Activated T-cell treated with anti-CD3 and anti-CD28 coated beads, Interleukin-2, amount 50 U/mL, for 24 hours (primary cell): ENCODE results near the gene UQCRFS1.

Source experiments
- DNase-seq: peaks from one replicate; pipeline ENCODE4 v3.0.0-alpha.2; 2020
- H3K27ac Mint-ChIP-seq: 2 replicates; pipeline ENCODE4 v1.8.0; 2020; ENCODE audit warnings: mild to moderate bottlenecking, mixed read lengths
- H3K27me3 Mint-ChIP-seq: 2 replicates; pipeline ENCODE4 v1.8.0; 2020; ENCODE audit warnings: mixed read lengths
- H3K36me3 Mint-ChIP-seq: 2 replicates; pipeline ENCODE4 v1.8.0; 2020; ENCODE audit warnings: low read depth, mixed read lengths
- H3K4me1 Mint-ChIP-seq: 2 replicates; pipeline ENCODE4 v1.8.0; 2020; ENCODE audit warnings: low read depth, mixed read lengths
- H3K4me3 Mint-ChIP-seq: 2 replicates; pipeline ENCODE4 v1.8.0; 2020; ENCODE audit warnings: mild to moderate bottlenecking, moderate library complexity, mixed read lengths
- H3K9me3 Mint-ChIP-seq: 2 replicates; pipeline ENCODE4 v1.8.0; 2020; ENCODE audit warnings: mixed read lengths

The UQCRFS1 gene

GRCh38 chr19:29206453-29206852 is 6.5 kb downstream of the UQCRFS1 start:
- DNase-seq, result no peak
- Mint-ChIP-seq H3K9me3 (peaks cover 3% of the 10 kb centered on the region), H3K4me1 (peaks cover 51% of the 10 kb centered on the region)

GRCh38 chr19:29202281-29202680 is 10.7 kb downstream of the UQCRFS1 start:
- Mint-ChIP-seq H3K4me1 (peaks cover 17% of the 10 kb centered on the region), H3K27ac (no peak overlapping the region), H3K9me3 (peaks cover 10% of the 10 kb centered on the region), H3K27me3 (no peaks in the 10 kb centered on the region), H3K36me3 (peaks cover 36% of the 10 kb centered on the region), H3K4me3 (no peak overlapping the region)
- DNase-seq, result no peak

More at GRCh38 chr19:29206453-29206852, 6.5 kb downstream of the UQCRFS1 start:
- Mint-ChIP-seq H3K27ac (peak overlapping the region; percentile 41), H3K36me3 (peaks cover 78% of the 10 kb centered on the region), H3K4me3 (no peak overlapping the region), H3K27me3 (no peaks in the 10 kb centered on the region)

GRCh38 chr19:29201855-29202254 is 11.1 kb downstream of the UQCRFS1 start:
- no peaks in the 10 kb centered on the region for H3K27me3 Mint-ChIP-seq
- H3K27ac Mint-ChIP-seq, result no peak overlapping the region
- H3K4me1 Mint-ChIP-seq, result peaks cover 15% of the 10 kb centered on the region
- peaks cover 10% of the 10 kb centered on the region for H3K9me3 Mint-ChIP-seq
- no peak for DNase-seq
- H3K4me3 Mint-ChIP-seq, result no peak overlapping the region
- peaks cover 32% of the 10 kb centered on the region for H3K36me3 Mint-ChIP-seq

- no peak overlapping the region for H3K4me3 Mint-ChIP-seq
- H3K27ac Mint-ChIP-seq, result no peak overlapping the region
- peaks cover 10% of the 10 kb centered on the region for H3K9me3 Mint-ChIP-seq
- H3K36me3 Mint-ChIP-seq, result no peaks in the 10 kb centered on the region
- H3K27me3 Mint-ChIP-seq, result no peaks in the 10 kb centered on the region
- H3K4me1 Mint-ChIP-seq, result peaks cover 7% of the 10 kb centered on the region
- DNase-seq, result no peak
Observed at GRCh38 chr19:29194658-29195057, 18.3 kb downstream of the UQCRFS1 start.

DNA sequence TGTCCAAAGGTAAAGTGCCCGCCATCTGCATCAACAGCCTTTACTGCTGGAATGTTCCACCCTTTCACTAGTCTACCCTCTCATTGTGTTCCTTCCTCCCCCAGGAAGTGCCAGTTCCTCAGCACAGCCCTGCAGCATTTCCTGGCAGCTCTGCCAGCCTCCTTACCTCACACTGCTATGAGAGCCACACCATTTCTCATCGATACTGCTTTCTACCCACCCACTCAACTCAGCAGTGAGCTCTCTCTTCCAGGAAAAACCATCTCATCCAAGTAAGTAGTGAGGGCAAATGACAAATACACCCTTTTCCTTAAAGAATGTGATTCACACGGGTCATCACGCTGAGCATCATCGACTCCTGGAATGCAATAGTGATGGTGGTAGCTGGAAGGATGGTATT is 19.8 kb downstream of the UQCRFS1 start:
- no peaks in the 10 kb centered on the region for H3K27me3 Mint-ChIP-seq

GRCh38 chr19:29191005-29191404 is 21.9 kb downstream of the UQCRFS1 start:
- Mint-ChIP-seq H3K36me3 (no peaks in the 10 kb centered on the region), H3K4me3 (no peak overlapping the region), H3K27ac (no peak overlapping the region), H3K9me3 (no peaks in the 10 kb centered on the region), H3K4me1 (peaks cover 7% of the 10 kb centered on the region), H3K27me3 (no peaks in the 10 kb centered on the region)
- DNase-seq, result no peak

More for the DNA sequence above, 19.8 kb downstream of the UQCRFS1 start:
- H3K9me3 Mint-ChIP-seq, result peaks cover 4% of the 10 kb centered on the region
- H3K36me3 Mint-ChIP-seq, result no peaks in the 10 kb centered on the region
- peaks cover 7% of the 10 kb centered on the region for H3K4me1 Mint-ChIP-seq
- DNase-seq, result no peak
- no peak overlapping the region for H3K27ac Mint-ChIP-seq
- no peak overlapping the region for H3K4me3 Mint-ChIP-seq

DNA sequence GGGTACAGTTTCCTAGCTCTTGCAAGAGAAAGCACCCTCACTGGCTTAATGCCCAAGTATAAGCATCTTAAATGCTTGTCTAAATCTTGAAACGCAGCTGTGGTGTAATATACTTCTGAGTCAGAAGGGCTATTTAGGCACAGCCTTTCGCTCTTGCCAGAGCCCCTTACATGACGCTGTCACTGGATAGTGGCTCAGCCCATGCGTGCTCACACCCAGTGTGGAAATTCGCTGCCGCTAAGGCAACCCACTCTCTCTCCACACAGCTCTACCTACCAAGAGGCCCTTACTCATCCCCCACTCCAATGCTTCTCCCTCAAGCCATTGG is 24.0 kb downstream of the UQCRFS1 start:
- Mint-ChIP-seq H3K4me3 (no peak overlapping the region), H3K9me3 (no peaks in the 10 kb centered on the region), H3K27me3 (peaks cover 3% of the 10 kb centered on the region), H3K27ac (no peak overlapping the region), H3K4me1 (peaks cover 7% of the 10 kb centered on the region), H3K36me3 (no peaks in the 10 kb centered on the region)
- no peak for DNase-seq

- Mint-ChIP-seq H3K9me3 (no peaks in the 10 kb centered on the region), H3K27me3 (peaks cover 3% of the 10 kb centered on the region), H3K36me3 (no peaks in the 10 kb centered on the region), H3K4me1 (peaks cover 6% of the 10 kb centered on the region), H3K4me3 (no peak overlapping the region), H3K27ac (no peak overlapping the region)
- DNase-seq, result no peak
Observed at GRCh38 chr19:29188289-29189032, 24.5 kb downstream of the UQCRFS1 start.

DNA sequence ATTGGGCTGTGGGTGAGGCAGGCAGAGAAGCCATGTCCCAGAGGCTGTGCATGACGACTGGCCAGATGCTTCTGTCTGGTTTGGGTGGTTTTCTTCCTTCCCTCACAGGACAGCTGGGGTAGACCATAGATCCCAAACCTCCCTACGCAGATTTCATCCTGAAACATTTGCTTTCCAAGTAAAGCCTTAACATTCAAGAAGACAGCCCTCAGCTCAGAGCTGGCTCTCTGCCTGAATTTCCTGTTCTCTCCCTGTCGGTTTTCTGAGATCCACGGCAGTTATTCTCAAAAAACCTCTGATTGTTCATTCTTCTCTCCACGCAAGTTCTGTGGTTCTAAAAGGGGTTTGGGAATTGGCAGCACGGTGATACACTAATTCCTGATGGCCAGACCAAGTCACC is 25.3 kb downstream of the UQCRFS1 start:
- H3K9me3 Mint-ChIP-seq, result no peaks in the 10 kb centered on the region
- H3K4me3 Mint-ChIP-seq, result no peak overlapping the region
- H3K27ac Mint-ChIP-seq, result no peak overlapping the region
- H3K4me1 Mint-ChIP-seq, result no peaks in the 10 kb centered on the region
- no peak for DNase-seq
- no peaks in the 10 kb centered on the region for H3K36me3 Mint-ChIP-seq
- H3K27me3 Mint-ChIP-seq, result peaks cover 3% of the 10 kb centered on the region

DNA sequence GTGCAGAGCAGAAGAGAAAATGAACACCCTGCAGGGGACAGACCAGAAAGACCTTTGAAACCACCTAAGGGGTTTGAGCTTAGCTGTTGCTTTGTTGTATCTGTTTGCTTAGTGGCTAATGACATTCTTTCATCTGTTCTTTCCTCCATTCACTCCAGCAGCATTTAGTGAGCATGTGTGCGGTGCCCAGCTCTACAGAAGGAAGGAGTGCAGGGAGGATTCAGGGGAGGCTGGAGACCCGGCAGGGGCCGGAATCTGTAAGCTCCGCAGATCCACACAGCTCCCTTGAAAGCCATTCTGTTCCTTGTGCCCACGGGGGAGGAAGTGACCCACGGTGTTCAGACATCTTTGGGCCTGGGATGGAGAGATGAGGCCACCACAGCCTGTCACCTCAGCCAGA is 27.5 kb downstream of the UQCRFS1 start:
- no peaks in the 10 kb centered on the region for H3K9me3 Mint-ChIP-seq
- H3K4me1 Mint-ChIP-seq, result no peaks in the 10 kb centered on the region
- no peaks in the 10 kb centered on the region for H3K36me3 Mint-ChIP-seq
- no peak for DNase-seq
- H3K27me3 Mint-ChIP-seq, result peaks cover 3% of the 10 kb centered on the region
- no peak overlapping the region for H3K27ac Mint-ChIP-seq
- H3K4me3 Mint-ChIP-seq, result no peak overlapping the region

GRCh38 chr19:29176981-29177754 is 35.8 kb downstream of the UQCRFS1 start:
- peaks cover 7% of the 10 kb centered on the region for H3K27me3 Mint-ChIP-seq
- no peak for DNase-seq
- H3K4me3 Mint-ChIP-seq, result no peak overlapping the region
- no peaks in the 10 kb centered on the region for H3K4me1 Mint-ChIP-seq
- H3K36me3 Mint-ChIP-seq, result no peaks in the 10 kb centered on the region
- peaks cover 42% of the 10 kb centered on the region for H3K9me3 Mint-ChIP-seq
- no peak overlapping the region for H3K27ac Mint-ChIP-seq

DNA sequence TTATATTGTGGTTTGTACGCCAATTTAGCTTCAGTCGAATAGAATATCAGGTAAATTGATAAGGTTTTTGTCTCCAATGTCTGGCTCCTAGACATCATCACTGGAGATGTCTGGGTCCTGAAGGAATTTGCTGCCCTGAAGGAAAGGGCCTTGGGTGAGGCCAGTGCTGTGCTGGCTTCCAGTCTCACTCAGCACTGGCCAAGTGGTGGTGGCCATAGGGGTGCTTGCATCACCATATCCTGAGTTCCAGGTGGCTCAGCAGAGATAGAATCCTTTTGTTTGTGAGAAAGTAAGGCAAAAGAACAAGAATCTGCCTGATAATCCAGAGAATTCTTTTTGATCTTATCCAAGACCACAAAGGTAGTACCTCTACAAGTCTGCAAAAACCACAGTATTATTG is 39.1 kb downstream of the UQCRFS1 start:
- Mint-ChIP-seq H3K4me3 (no peak overlapping the region), H3K27me3 (peaks cover 3% of the 10 kb centered on the region), H3K27ac (no peak overlapping the region), H3K4me1 (no peaks in the 10 kb centered on the region), H3K36me3 (no peaks in the 10 kb centered on the region), H3K9me3 (peaks cover 52% of the 10 kb centered on the region)
- DNase-seq, result no peak

GRCh38 chr19:29172302-29172701 is 40.6 kb downstream of the UQCRFS1 start:
- no peak overlapping the region for H3K27ac Mint-ChIP-seq
- DNase-seq, result no peak
- H3K27me3 Mint-ChIP-seq, result peaks cover 3% of the 10 kb centered on the region
- no peaks in the 10 kb centered on the region for H3K36me3 Mint-ChIP-seq
- no peaks in the 10 kb centered on the region for H3K4me1 Mint-ChIP-seq
- H3K9me3 Mint-ChIP-seq, result peaks cover 47% of the 10 kb centered on the region
- no peak overlapping the region for H3K4me3 Mint-ChIP-seq

GRCh38 chr19:29171525-29171924 is 41.4 kb downstream of the UQCRFS1 start:
- peaks cover 3% of the 10 kb centered on the region for H3K27me3 Mint-ChIP-seq
- DNase-seq, result no peak
- no peak overlapping the region for H3K4me3 Mint-ChIP-seq
- H3K9me3 Mint-ChIP-seq, result peaks cover 41% of the 10 kb centered on the region
- H3K4me1 Mint-ChIP-seq, result no peaks in the 10 kb centered on the region
- no peaks in the 10 kb centered on the region for H3K36me3 Mint-ChIP-seq
- no peak overlapping the region for H3K27ac Mint-ChIP-seq

GRCh38 chr19:29170554-29170953 is 42.4 kb downstream of the UQCRFS1 start:
- no peak overlapping the region for H3K27ac Mint-ChIP-seq
- H3K4me3 Mint-ChIP-seq, result no peak overlapping the region
- no peak for DNase-seq
- H3K36me3 Mint-ChIP-seq, result no peaks in the 10 kb centered on the region
- H3K9me3 Mint-ChIP-seq, result peaks cover 31% of the 10 kb centered on the region
- peaks cover 3% of the 10 kb centered on the region for H3K27me3 Mint-ChIP-seq
- H3K4me1 Mint-ChIP-seq, result no peaks in the 10 kb centered on the region
